HepG2 (cell line): ENCODE data around the gene PSMB11. TPM values are rescaled to one million over a fixed set of nuclear protein-coding genes. Genes with fewer than 3 reads are reported as not detected.

Source experiments
- MYNN ChIP-seq: sonication (generic); formaldehyde crosslinking; IDR thresholded peaks from 2 replicates; pipeline ENCODE4 v1.4.0; 2020; ENCODE audit warnings: mild to moderate bottlenecking, low read depth, missing genetic modification reagents
- PHF5A ChIP-seq: IDR thresholded peaks from one replicate; pipeline ENCODE4 v1.6.1; 2018; ENCODE audit warnings: low read depth, missing genetic modification reagents; ENCODE audit not compliant: unreplicated experiment
- POLR2AphosphoS5 ChIP-seq: IDR thresholded peaks from 2 replicates; pipeline ENCODE4 v1.6.1; 2012; ENCODE audit warnings: low read depth, low read length
- PPARG ChIP-seq: conservative IDR thresholded peaks from 2 replicates; pipeline ENCODE4 v1.6.1; 2016; ENCODE audit warnings: missing biosample characterization, missing genetic modification reagents
- SSRP1 ChIP-seq: IDR thresholded peaks from 2 replicates; pipeline ENCODE4 v1.6.1; 2016; ENCODE audit warnings: control low read depth
- ZNF350 ChIP-seq: sonication (generic); formaldehyde crosslinking; IDR thresholded peaks from 2 replicates; pipeline ENCODE4 v1.4.0; 2020; ENCODE audit warnings: mild to moderate bottlenecking, low read depth, missing genetic modification reagents, borderline replicate concordance
- ZNF549 ChIP-seq: sonication (generic); formaldehyde crosslinking; IDR thresholded peaks from 2 replicates; pipeline ENCODE4 v1.5.0; 2020; ENCODE audit warnings: missing genetic modification reagents
- ZNF75D ChIP-seq: sonication (generic); formaldehyde crosslinking; IDR thresholded peaks from 2 replicates; pipeline ENCODE4 v1.8.1; 2023; ENCODE audit warnings: missing genetic modification reagents, mild to moderate bottlenecking, borderline replicate concordance
- ZZZ3 ChIP-seq: sonication (generic); formaldehyde crosslinking; IDR thresholded peaks from 2 replicates; pipeline ENCODE4 v1.4.0; 2020; ENCODE audit warnings: missing genetic modification reagents, mild to moderate bottlenecking, borderline replicate concordance
- polyA plus RNA-seq, 8 experiments: library from polyadenylated mRNA; depleted of rRNA in 3 of 8; stranded (reverse) in 7 of 8; unstranded in 1 of 8; fragments of >200 nt; fragmentation: Illumina TruSeq in 4 of 8; extraction: Trizol in 4 of 8; gene quantifications; 2 replicates each; pipeline versions ENCODE4 v1.2.1 to v1.2.3, GENCODE V29; 2011 to 2016; ENCODE audit warnings: low read depth in 4 of 8, missing spikeins in 1 of 8, mixed read lengths in 1 of 8; ENCODE audit not compliant: insufficient read depth in 1 of 8
- total RNA-seq, 5 experiments: library from RNA; depleted of rRNA; stranded (reverse); fragments of >200 nt; fragmentation: Illumina TruSeq; extraction: Trizol; gene quantifications; 2 replicates each; pipeline ENCODE4 v1.2.3, GENCODE V29; 2016; ENCODE audit warnings: low read depth in 1 of 5
- TF ChIP-seq, protein P1 (sequence below): IDR thresholded peaks from 2 replicates; pipeline ENCODE4 v1.6.1; 2016; ENCODE audit warnings: low read depth, control low read depth
- TF ChIP-seq, protein P2 (sequence below): sonication (generic); formaldehyde crosslinking; IDR thresholded peaks from 2 replicates; pipeline ENCODE4 v1.8.0; 2022; ENCODE audit warnings: mild to moderate bottlenecking, missing genetic modification reagents
- TF ChIP-seq, protein P3 (sequence below): sonication (generic); formaldehyde crosslinking; IDR thresholded peaks from 2 replicates; pipeline ENCODE4 v1.4.0; 2020; ENCODE audit warnings: mild to moderate bottlenecking, low read depth, missing genetic modification reagents
- TF ChIP-seq, protein P4 (sequence below): sonication (generic); formaldehyde crosslinking; IDR thresholded peaks from 2 replicates; pipeline ENCODE4 v1.5.0; 2020; ENCODE audit warnings: missing genetic modification reagents
- TF ChIP-seq, protein P5 (sequence below): IDR thresholded peaks from 2 replicates; pipeline ENCODE4 v1.6.1; 2016; ENCODE audit warnings: low read depth
- TF ChIP-seq, protein P6 (sequence below): sonication (generic); formaldehyde crosslinking; IDR thresholded peaks from 2 replicates; pipeline ENCODE4 v1.4.0; 2020; ENCODE audit warnings: missing genetic modification reagents
- TF ChIP-seq, protein P7 (sequence below): sonication (generic); formaldehyde crosslinking; IDR thresholded peaks from 2 replicates; pipeline ENCODE4 v1.4.0; 2020; ENCODE audit warnings: missing genetic modification reagents

PSMB11 gene
- total and polyA plus RNA-seq, 2 of the 13 experiments (the other 11 are each of a cell fraction or from before 2014, with no cell fraction given): not detected

DNA sequence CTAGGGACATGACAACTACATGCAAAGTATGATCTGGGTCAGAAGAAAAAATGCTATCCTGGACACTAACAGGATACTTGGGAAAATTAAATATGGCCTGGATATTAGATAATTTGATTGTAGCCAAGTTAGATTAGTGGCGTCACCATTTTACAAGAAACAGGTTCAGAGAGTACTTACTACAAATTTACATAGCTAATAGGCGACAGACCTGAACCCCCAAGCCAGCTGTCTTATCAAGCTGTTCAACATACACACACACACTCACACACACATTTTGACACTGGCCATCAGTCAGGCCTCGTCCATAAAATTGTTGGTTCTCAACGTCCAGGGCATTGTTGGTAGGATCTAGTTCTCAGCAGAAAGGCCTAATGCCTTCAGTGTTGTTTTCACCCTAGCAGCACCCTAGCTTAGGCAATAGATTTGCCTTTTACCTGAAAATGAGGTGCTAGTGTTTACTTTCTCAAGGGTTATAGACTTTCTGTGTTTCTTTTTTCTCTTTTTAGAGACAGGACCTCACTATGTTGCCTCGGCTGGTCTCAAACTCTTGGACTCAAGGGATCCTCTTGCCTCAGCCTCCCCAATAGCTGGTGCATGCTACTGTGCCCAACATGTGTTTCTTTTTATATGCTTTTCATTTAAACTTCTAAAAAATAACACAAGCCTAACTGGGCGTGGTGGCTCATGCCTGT lies 28.8 kb upstream of the PSMB11 start (continued):
- TF ChIP-seq, protein P1, sequence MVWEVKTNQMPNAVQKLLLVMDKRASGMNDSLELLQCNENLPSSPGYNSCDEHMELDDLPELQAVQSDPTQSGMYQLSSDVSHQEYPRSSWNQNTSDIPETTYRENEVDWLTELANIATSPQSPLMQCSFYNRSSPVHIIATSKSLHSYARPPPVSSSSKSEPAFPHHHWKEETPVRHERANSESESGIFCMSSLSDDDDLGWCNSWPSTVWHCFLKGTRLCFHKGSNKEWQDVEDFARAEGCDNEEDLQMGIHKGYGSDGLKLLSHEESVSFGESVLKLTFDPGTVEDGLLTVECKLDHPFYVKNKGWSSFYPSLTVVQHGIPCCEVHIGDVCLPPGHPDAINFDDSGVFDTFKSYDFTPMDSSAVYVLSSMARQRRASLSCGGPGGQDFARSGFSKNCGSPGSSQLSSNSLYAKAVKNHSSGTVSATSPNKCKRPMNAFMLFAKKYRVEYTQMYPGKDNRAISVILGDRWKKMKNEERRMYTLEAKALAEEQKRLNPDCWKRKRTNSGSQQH (CRISPR knock-in tag): no peak
- TF ChIP-seq, protein P2, sequence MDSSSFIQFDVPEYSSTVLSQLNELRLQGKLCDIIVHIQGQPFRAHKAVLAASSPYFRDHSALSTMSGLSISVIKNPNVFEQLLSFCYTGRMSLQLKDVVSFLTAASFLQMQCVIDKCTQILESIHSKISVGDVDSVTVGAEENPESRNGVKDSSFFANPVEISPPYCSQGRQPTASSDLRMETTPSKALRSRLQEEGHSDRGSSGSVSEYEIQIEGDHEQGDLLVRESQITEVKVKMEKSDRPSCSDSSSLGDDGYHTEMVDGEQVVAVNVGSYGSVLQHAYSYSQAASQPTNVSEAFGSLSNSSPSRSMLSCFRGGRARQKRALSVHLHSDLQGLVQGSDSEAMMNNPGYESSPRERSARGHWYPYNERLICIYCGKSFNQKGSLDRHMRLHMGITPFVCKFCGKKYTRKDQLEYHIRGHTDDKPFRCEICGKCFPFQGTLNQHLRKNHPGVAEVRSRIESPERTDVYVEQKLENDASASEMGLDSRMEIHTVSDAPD (CRISPR knock-in tag): no peak
- TF ChIP-seq POLR2AphosphoS5: no peak
- TF ChIP-seq, protein P3, sequence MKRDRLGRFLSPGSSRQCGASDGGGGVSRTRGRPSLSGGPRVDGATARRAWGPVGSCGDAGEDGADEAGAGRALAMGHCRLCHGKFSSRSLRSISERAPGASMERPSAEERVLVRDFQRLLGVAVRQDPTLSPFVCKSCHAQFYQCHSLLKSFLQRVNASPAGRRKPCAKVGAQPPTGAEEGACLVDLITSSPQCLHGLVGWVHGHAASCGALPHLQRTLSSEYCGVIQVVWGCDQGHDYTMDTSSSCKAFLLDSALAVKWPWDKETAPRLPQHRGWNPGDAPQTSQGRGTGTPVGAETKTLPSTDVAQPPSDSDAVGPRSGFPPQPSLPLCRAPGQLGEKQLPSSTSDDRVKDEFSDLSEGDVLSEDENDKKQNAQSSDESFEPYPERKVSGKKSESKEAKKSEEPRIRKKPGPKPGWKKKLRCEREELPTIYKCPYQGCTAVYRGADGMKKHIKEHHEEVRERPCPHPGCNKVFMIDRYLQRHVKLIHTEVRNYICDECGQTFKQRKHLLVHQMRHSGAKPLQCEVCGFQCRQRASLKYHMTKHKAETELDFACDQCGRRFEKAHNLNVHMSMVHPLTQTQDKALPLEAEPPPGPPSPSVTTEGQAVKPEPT (CRISPR knock-in tag): peak; percentile 20; the same call in 1 of the 2 replicates
- no peak for TF ChIP-seq MYNN (CRISPR knock-in tag)
- TF ChIP-seq, protein P4, sequence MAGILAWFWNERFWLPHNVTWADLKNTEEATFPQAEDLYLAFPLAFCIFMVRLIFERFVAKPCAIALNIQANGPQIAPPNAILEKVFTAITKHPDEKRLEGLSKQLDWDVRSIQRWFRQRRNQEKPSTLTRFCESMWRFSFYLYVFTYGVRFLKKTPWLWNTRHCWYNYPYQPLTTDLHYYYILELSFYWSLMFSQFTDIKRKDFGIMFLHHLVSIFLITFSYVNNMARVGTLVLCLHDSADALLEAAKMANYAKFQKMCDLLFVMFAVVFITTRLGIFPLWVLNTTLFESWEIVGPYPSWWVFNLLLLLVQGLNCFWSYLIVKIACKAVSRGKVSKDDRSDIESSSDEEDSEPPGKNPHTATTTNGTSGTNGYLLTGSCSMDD (CRISPR knock-in tag): no peak
- TF ChIP-seq ZZZ3 (CRISPR knock-in tag): no peak
- no peak for TF ChIP-seq ZNF75D (CRISPR knock-in tag)
- 0 out of 2 replicates have a peak, but pooled peaks have one; percentile 22 for TF ChIP-seq PPARG
- no peak for TF ChIP-seq SSRP1
- TF ChIP-seq, protein P5, sequence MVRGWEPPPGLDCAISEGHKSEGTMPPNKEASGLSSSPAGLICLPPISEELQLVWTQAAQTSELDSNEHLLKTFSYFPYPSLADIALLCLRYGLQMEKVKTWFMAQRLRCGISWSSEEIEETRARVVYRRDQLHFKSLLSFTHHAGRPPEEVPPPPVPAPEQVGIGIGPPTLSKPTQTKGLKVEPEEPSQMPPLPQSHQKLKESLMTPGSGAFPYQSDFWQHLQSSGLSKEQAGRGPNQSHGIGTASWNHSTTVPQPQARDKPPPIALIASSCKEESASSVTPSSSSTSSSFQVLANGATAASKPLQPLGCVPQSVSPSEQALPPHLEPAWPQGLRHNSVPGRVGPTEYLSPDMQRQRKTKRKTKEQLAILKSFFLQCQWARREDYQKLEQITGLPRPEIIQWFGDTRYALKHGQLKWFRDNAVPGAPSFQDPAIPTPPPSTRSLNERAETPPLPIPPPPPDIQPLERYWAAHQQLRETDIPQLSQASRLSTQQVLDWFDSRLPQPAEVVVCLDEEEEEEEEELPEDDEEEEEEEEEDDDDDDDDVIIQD: 0 out of 2 replicates have a peak, but pooled peaks have one; percentile 10
- TF ChIP-seq, protein P6, sequence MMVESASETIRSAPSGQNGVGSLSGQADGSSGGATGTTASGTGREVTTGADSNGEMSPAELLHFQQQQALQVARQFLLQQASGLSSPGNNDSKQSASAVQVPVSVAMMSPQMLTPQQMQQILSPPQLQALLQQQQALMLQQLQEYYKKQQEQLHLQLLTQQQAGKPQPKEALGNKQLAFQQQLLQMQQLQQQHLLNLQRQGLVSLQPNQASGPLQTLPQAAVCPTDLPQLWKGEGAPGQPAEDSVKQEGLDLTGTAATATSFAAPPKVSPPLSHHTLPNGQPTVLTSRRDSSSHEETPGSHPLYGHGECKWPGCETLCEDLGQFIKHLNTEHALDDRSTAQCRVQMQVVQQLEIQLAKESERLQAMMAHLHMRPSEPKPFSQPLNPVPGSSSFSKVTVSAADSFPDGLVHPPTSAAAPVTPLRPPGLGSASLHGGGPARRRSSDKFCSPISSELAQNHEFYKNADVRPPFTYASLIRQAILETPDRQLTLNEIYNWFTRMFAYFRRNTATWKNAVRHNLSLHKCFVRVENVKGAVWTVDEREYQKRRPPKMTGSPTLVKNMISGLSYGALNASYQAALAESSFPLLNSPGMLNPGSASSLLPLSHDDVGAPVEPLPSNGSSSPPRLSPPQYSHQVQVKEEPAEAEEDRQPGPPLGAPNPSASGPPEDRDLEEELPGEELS (CRISPR knock-in tag): 0 out of 2 replicates have a peak, but pooled peaks have one; percentile 20
- peak; percentile 3; the same call in 1 of the 2 replicates for TF ChIP-seq ZNF350 (CRISPR knock-in tag)
- TF ChIP-seq ZNF549 (CRISPR knock-in tag): no peak
- TF ChIP-seq, protein P7, sequence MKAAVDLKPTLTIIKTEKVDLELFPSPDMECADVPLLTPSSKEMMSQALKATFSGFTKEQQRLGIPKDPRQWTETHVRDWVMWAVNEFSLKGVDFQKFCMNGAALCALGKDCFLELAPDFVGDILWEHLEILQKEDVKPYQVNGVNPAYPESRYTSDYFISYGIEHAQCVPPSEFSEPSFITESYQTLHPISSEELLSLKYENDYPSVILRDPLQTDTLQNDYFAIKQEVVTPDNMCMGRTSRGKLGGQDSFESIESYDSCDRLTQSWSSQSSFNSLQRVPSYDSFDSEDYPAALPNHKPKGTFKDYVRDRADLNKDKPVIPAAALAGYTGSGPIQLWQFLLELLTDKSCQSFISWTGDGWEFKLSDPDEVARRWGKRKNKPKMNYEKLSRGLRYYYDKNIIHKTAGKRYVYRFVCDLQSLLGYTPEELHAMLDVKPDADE (CRISPR knock-in tag): 0 out of 2 replicates have a peak, but pooled peaks have one; percentile 46
- no peak for TF ChIP-seq PHF5A
